ENCODE data around the gene IFT57.

DNA sequence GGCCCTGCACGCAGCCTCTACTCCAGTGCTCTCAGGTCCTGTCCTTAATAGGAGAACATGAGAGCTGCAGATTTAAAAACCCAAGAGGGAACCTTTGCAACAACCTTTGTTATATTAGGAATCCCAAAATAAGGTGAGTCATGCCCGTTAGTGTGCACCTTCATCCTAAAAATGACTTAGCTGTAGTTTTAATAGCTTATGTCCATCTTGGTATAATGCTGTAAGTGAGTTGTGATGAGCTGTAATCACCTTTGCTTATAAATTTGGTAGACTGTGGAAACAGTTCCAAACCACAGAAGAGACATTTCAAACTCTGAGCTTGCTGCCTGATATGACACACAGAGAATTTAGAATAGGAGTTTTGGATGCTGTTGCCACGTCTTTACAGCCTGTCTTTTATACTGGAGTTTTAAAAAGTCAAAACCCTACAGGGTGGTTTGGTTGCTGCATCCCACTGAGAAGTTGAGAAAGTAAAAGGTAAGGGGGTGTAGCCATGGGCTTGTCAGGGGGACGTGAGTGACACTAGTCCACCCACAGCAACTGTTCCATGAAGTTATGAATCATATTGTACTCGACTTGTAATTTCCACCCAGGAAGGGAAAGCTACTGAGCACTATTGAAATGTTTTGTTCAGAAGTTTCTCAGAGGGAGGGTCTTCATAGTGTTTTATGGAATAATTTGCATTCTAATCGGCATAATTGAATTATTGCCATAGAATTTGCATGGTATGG is 104.0 kb downstream of the IFT57 start:
- TF ChIP-seq CREB1 (IDR thresholded peaks at IDR 0.05; ENCODE audit: low read depth) (no peak), YY1 (IDR thresholded peaks at IDR 0.05; ENCODE audit: low read depth) (no peak), TAF1 (IDR thresholded peaks at IDR 0.05; ENCODE audit: low read depth) (no peak), RAD21 (IDR thresholded peaks at IDR 0.05; ENCODE audit: low read depth) (no peak), CEBPB (IDR thresholded peaks at IDR 0.05) (no peak), TEAD4 (IDR thresholded peaks at IDR 0.05) (no peak)

Data from Ishikawa (cell line).